K562 (cell line): ENCODE measurements around the gene COL23A1. TPM values are rescaled to one million over a fixed set of nuclear protein-coding genes. Genes with fewer than 3 reads are reported as not detected.

ENCODE experiments used
- ATAC-seq: fragments of 200-7000 bp; cut with Tn5 transposase; 3 replicates; pipeline ENCODE4 v1.9.1; 2020; ENCODE audit warnings: moderate library complexity
- BruUV-seq: library from RNA; stranded (reverse); fragments of 400-500 nt; replicated peaks from 2 replicates; lab custom pipeline; 2021; lab: Mats Ljungman, UMichigan
- CTCF ChIA-PET: fragments of 300-600 bp; formaldehyde crosslinking; extraction: SDS; loops from one replicate; lab custom pipeline; 2021; ENCODE audit warnings: low intra/inter-chr PET ratio; lab: Yijun Ruan, JAX
- POLR2A ChIA-PET: fragments of 300-600, 350-650 bp; sonication (Branson Sonifier 250); formaldehyde crosslinking; extraction: SDS; loops from one replicate; lab custom pipeline; 2021; ENCODE audit warnings: antibody characterized with exemption, inconsistent platforms; lab: Yijun Ruan, JAX
- DNase-seq, 4 experiments: peaks; one replicate each; pipeline versions ENCODE4 v3.0.0 to v3.0.0-alpha.2; 2011 to 2018; ENCODE audit warnings: low spot score in 3 of 4, mixed read lengths in 3 of 4; ENCODE audit errors: extremely low read depth in 1 of 4
- FAIRE-seq: peaks from 2 replicates; lab custom pipeline; 2011; peaks lifted over from hg19 to GRCh38; lab: Jason Lieb, UNC
- H2AFZ ChIP-seq: 2 replicates; pipeline ENCODE4 v1.6.0; 2011; ENCODE audit warnings: low read depth, low read length, control low read depth, inconsistent platforms
- H3K27ac ChIP-seq: fragments of 200-600 bp; 3 replicates; pipeline ENCODE4 v1.8.0; 2011; ENCODE audit warnings: low read depth, mild to moderate bottlenecking, control low read depth, inconsistent platforms, low read length, moderate library complexity, mixed read lengths; ENCODE audit errors: extremely low read depth
- H3K27me3 ChIP-seq, 2 experiments: fragments of 300-600 bp in 1 of 2; 2 replicates in 1 of 2; 3 replicates in 1 of 2; pipeline versions ENCODE4 v1.6.0 to v1.8.0; 2011; ENCODE audit warnings: inconsistent platforms in 2 of 2, low read length in 2 of 2, mild to moderate bottlenecking in 1 of 2, mixed read lengths in 1 of 2, moderate library complexity in 1 of 2; ENCODE audit not compliant: control insufficient read depth in 2 of 2, insufficient read depth in 2 of 2
- H3K36me3 ChIP-seq: fragments of 300-600 bp; 3 replicates; pipeline ENCODE4 v1.8.0; 2011; ENCODE audit warnings: mild to moderate bottlenecking, low read length, inconsistent platforms; ENCODE audit not compliant: control insufficient read depth, insufficient read depth
- H3K4me1 ChIP-seq, 2 experiments: fragments of 200-600 bp in 1 of 2; replicated peaks in 1 of 2; 2 replicates in 1 of 2; 3 replicates in 1 of 2; pipeline versions ENCODE4 v1.5.1 to v1.8.0; 2011; ENCODE audit warnings: inconsistent platforms in 2 of 2, low read length in 2 of 2, mild to moderate bottlenecking in 1 of 2, mixed read lengths in 1 of 2, moderate library complexity in 1 of 2; ENCODE audit not compliant: control insufficient read depth in 2 of 2, insufficient read depth in 2 of 2
- H3K4me2 ChIP-seq: 2 replicates; pipeline ENCODE4 v1.6.1; 2011; ENCODE audit warnings: low read length, control low read depth, inconsistent platforms, mixed read lengths; ENCODE audit not compliant: insufficient read depth
- H3K4me3 ChIP-seq: fragments of 200-600 bp; sonication (generic), shearing (Covaris generic); 2 replicates; pipeline ENCODE4 v1.5.1; 2016; ENCODE audit warnings: control low read depth, inconsistent platforms
- H3K79me2 ChIP-seq: fragments of 200-600 bp; 3 replicates; pipeline ENCODE4 v1.8.0; 2011; ENCODE audit warnings: low read length, inconsistent platforms; ENCODE audit not compliant: control insufficient read depth, insufficient read depth
- H3K9ac ChIP-seq, 2 experiments: 2 replicates each; pipeline versions ENCODE4 v1.6.0 to v1.6.1; 2011; ENCODE audit warnings: low read depth in 2 of 2, low read length in 2 of 2, control low read depth in 1 of 2, inconsistent platforms in 1 of 2, mild to moderate bottlenecking in 1 of 2, mixed read lengths in 1 of 2; ENCODE audit not compliant: insufficient read depth in 1 of 2
- H3K9me1 ChIP-seq: one replicate; pipeline ENCODE4 v1.6.0; 2011; ENCODE audit warnings: inconsistent platforms, mild to moderate bottlenecking, low read length, moderate library complexity; ENCODE audit not compliant: control insufficient read depth, insufficient read depth
- H3K9me3 ChIP-seq: replicated peaks from 2 replicates; pipeline ENCODE4 v1.5.1; 2011; ENCODE audit warnings: low read depth, low read length, inconsistent platforms; ENCODE audit not compliant: control insufficient read depth, insufficient read depth
- H4K20me1 ChIP-seq: replicated peaks from 2 replicates; pipeline ENCODE4 v1.6.1; 2011; ENCODE audit warnings: low read length, inconsistent platforms, mixed read lengths; ENCODE audit not compliant: control insufficient read depth, insufficient read depth
- CTCF ChIP-seq, 3 experiments: IDR thresholded peaks in 2 of 3; conservative IDR thresholded peaks in 1 of 3; 2 replicates each; pipeline ENCODE4 v1.5.1; 2011 to 2012; ENCODE audit warnings: low read length in 3 of 3, mild to moderate bottlenecking in 3 of 3, control low read depth in 2 of 3, improper control_type of control experiment in 1 of 3, inconsistent platforms in 1 of 3, low read depth in 1 of 3, mixed read lengths in 1 of 3, moderate library complexity in 1 of 3; ENCODE audit not compliant: insufficient read depth in 2 of 3
- MED1 ChIP-seq: sonication (generic); formaldehyde crosslinking; IDR thresholded peaks from 2 replicates; pipeline ENCODE4 v1.8.1; 2023; ENCODE audit warnings: missing genetic modification reagents, borderline replicate concordance
- PKNOX1 ChIP-seq: fragments of 450-650 bp; IDR thresholded peaks from 2 replicates; pipeline ENCODE4 v1.6.1; 2016
- POLR2B ChIP-seq: fragments of 450-650 bp; IDR thresholded peaks from 2 replicates; pipeline ENCODE4 v1.6.1; 2018; ENCODE audit warnings: low read depth; ENCODE audit not compliant: partially characterized antibody
- SMARCE1 ChIP-seq: fragments of 450-650 bp; IDR thresholded peaks from 2 replicates; pipeline ENCODE4 v1.7.1; 2016; ENCODE audit warnings: mild to moderate bottlenecking
- ZBTB8A ChIP-seq: fragments of 450-650 bp; IDR thresholded peaks from 2 replicates; pipeline ENCODE4 v1.6.1; 2018; ENCODE audit warnings: mild to moderate bottlenecking, moderate library complexity; ENCODE audit not compliant: partially characterized antibody
- WGBS: fragments of 100-300 bp; shearing (Covaris generic); methylation state at CpG from one replicate; pipeline ENCODE4 v1.1.6; 2016; ENCODE audit warnings: low coverage, mixed read lengths; ENCODE audit not compliant: insufficient coverage; ENCODE audit errors: missing lambda C conversion rate; 5-methylcytosine and 5-hydroxymethylcytosine counted together
- in situ Hi-C: fragments of 300-500 bp; cut with MboI; formaldehyde crosslinking; loops from 4 replicates; pipeline ENCODE4 v1.15.0; 2018; ENCODE audit warnings: inconsistent platforms, mixed read lengths
- intact Hi-C: fragments of 100-400 bp; cut with micrococcal nuclease; formaldehyde crosslinking; loops from 2 replicates; pipeline ENCODE4 v1.14.2; 2022
- polyA plus RNA-seq, 8 experiments: library from polyadenylated mRNA; depleted of rRNA in 4 of 8; stranded (reverse) in 5 of 8; unstranded in 3 of 8; fragments of >200 nt; fragmentation: Nextera tagmentation in 2 of 8; fragmentation: Illumina TruSeq in 1 of 8; extraction: Ambion mirVana in 2 of 8; extraction: Trizol in 1 of 8; gene quantifications; 2 replicates each; pipeline versions ENCODE4 v1.2.1 to v1.2.3, GENCODE V29; 2011 to 2014; ENCODE audit warnings: inconsistent platforms in 1 of 8, missing spikeins in 1 of 8
- total RNA-seq, 7 experiments: library from RNA; depleted of rRNA in 6 of 7; stranded (reverse); fragments of >200 nt in 6 of 7; fragmentation: Illumina TruSeq in 2 of 7; extraction: Trizol in 2 of 7; gene quantifications; 2 replicates each; pipeline versions ENCODE4 v1.2.1 to v1.2.3, GENCODE V29; 2011 to 2021; ENCODE audit warnings: low replicate concordance in 1 of 7

COL23A1 gene
- total and polyA plus RNA-seq, 9 of the 15 experiments (the other 6 are each of a cell fraction or from before 2014, with no cell fraction given), result 0.09 TPM; not detected in 8

- FAIRE-seq, result no peak
- no peaks in the 10 kb centered on the region for H3K9me3 ChIP-seq
- in situ Hi-C loops, result no loop called here
- DNase-seq, result no peak
- no TSS peak for BruUV-seq
- no peaks in the 10 kb centered on the region for H3K79me2 ChIP-seq
- ChIA-PET POLR2A (interaction anchor here (0.7 to 3.6 kb wide), 5 partner anchors 9 to 163 kb away, joined by 3 to 21 read pairs (median 4); no protein-coding TSS in a partner anchor), CTCF (no interaction called here)
- H3K27ac ChIP-seq, result no peak overlapping the region
- H3K4me2 ChIP-seq, result no peak overlapping the region
- H3K4me1 ChIP-seq, result peaks cover 0 to 14% of the 10 kb centered on the region in 2 experiments; a peak in 2 of 5 replicates
- H3K4me3 ChIP-seq, result no peak overlapping the region
- ATAC-seq, result no peak
- intact Hi-C loops, result no loop called here
- H3K36me3 ChIP-seq, result no peaks in the 10 kb centered on the region
- no peaks in the 10 kb centered on the region for H3K9me1 ChIP-seq
- H2AFZ ChIP-seq, result no peak overlapping the region
- WGBS, result 16% methylated on average over 17 of the region's 18 CpGs
- no peaks in the 10 kb centered on the region; the same call in 1 of the 2 replicates for H4K20me1 ChIP-seq
- no peak overlapping the region for H3K9ac ChIP-seq
- peaks cover 16 to 38% of the 10 kb centered on the region in 2 experiments for H3K27me3 ChIP-seq
- TF ChIP-seq POLR2B (no peak), PKNOX1 (peak; percentile 26; the same call in 1 of the 2 replicates), MED1 (CRISPR knock-in tag) (no peak), ZBTB8A (no peak), CTCF (IDR thresholded peaks at IDR 0.05 in 2 of 3, conservative IDR thresholded peaks at IDR 0.05 in 1 of 3; ENCODE audit: insufficient read depth in 2 of 3, low read depth in 1 of 3, low read length in 3 of 3) (no peak), SMARCE1 (no peak)
Observed at GRCh38 chr5:178469975-178470759, 120.0 kb downstream of the COL23A1 start.
